ENCODE results near the gene C1orf159.
"Not testable (repeated sequence)": the region's sequence is repeated elsewhere in the genome, so short reads cannot be mapped to it uniquely, and the experiment has no call there.

C1orf159 gene

GRCh38 chr1:1149416-1149815 is 33.5 kb upstream of the C1orf159 start:
- DNase-seq (ENCODE audit: low spot score) = no peak

DNA sequence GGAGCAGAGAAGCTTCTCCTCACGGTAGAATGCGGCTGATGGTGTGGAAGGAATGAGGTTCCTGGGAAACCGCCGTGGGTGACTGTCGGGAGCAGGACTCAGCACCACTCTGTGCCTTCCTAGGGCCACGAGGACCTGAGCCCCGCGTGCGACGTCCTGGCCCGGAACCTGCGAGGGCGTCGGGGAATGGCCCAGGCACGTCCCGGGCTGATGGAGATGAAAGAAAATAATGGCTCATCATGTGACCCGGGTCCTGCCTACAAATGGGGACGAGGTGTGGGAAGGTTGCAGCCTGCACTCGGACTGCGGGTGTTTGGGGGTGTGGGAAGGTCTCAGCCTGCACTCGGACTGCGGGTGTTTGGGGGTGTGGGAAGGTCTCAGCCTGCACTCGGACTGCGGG is 32.7 kb upstream of the C1orf159 start:
- DNase-seq (ENCODE audit: low spot score) = no peak

DNA sequence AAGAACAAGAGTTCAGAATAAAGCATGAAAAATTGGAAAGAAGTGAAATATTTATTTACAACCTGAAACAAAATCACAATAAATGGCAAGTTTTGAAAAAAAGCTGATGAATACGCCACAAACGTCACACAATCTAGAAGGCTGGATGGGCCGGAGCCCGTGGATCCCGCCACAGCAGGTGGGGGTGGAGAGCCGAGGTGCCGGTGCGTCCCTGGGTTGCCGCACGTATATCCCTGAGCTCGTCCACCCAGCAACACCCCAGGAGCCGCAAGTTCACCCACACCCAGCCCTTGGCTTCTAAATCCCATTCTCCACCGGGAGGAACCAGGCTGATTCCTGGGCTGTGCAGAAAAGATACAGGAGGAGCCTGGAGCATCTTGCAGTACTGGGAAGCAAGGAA is 32.2 kb upstream of the C1orf159 start:
- no peak for DNase-seq (ENCODE audit: low spot score)

DNA sequence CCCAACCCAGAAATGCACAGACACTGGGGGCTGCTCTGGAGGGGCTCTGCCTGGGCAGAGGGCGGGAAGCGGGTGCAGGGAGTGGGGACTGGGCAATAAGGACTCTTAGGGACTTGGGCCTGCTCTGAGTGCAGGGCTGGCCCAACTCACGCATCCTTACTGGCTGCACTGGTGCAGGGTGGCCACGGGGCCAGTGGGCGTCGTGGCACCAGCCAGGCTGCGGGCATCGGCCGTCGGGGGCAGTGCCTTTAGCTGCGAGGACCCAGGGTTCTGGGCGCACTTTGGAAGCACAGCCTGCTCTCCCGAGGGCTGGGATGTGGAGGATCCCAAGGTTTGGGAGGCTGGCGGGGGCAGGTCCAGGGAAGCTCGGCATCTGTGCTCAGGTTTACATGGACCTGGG is 30.7 kb upstream of the C1orf159 start:
- no peak for DNase-seq (ENCODE audit: low spot score)

- no peak for DNase-seq (ENCODE audit: low spot score)
These were observed 30.1 kb upstream of the C1orf159 start for GRCh38 chr1:1146026-1146425.

- DNase-seq (ENCODE audit: low spot score) = no peak
These were observed 29.6 kb upstream of the C1orf159 start for GRCh38 chr1:1145547-1145914.

- no peak for DNase-seq (ENCODE audit: low spot score)
These were observed 29.1 kb upstream of the C1orf159 start for GRCh38 chr1:1144843-1145546.

GRCh38 chr1:1144122-1144842 is 28.4 kb upstream of the C1orf159 start:
- DNase-seq (ENCODE audit: low spot score) = no peak

DNA sequence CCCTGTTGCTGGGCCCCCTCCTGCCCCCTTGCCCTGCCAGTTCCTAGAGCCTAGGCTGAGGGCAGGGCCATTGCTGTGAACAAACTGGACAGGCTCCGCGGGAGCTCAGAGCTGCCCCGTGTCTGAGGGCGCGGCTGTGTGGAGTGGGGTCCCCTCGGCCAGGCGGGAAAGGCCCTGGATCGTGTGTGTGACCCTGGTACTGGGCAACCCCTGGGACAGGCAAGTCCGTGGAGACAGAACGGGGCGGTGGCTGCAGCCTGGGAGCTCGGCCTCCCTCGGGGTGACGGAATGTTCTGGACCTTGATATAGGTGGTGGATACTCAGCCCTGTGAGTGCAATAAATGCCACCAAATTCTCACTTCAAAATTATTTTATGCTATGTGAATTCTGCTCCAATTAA is 27.7 kb upstream of the C1orf159 start:
- DNase-seq (ENCODE audit: low spot score) = no peak

DNA sequence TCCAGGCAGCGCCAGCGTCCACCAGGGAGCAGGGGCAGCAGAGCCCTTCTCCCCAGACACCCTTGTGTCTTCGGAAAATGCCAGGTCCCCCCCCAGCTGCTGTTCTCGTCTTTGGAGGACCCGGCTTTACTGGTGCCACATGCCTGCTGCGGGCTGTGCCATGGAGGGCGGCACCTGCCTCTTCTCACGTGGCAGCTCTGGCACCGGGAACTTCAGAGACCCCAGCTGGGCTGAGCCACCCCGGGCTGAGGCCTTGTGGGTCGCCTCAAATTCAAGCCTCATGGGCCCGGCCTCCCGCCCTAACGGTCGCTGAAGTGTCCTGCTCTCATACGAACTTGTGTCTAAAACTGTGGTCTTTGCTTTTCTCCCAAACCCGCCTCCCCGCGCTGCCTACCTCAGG is 27.0 kb upstream of the C1orf159 start:
- no peak for DNase-seq (ENCODE audit: low spot score)

DNA sequence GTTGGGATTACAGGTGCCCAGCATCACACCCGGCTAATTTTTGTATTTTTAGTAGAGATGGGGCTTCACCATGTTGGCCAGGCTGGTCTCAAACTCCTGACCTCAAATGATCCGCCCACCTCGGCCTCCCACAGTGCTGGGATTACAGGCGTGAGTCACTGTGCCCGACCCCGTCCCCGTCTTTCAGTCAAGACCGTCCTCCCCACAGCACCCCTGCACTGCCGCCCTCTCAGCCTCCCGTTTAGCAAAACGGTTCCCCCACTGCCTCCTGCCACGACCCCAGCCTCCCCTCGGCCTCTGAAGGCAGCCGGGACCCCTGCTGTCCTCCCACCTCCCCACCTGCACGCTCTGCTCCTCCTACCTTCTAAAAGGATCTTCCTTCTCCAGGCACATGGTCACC is 26.5 kb upstream of the C1orf159 start:
- not testable (repeated sequence) for DNase-seq (ENCODE audit: low spot score)

GRCh38 chr1:1141911-1142250 is 26.0 kb upstream of the C1orf159 start:
- no peak for DNase-seq (ENCODE audit: low spot score)

- DNase-seq (ENCODE audit: low spot score) = no peak
These were observed 25.5 kb upstream of the C1orf159 start for GRCh38 chr1:1141244-1141910.

- DNase-seq (ENCODE audit: low spot score) = no peak
These were observed 24.8 kb upstream of the C1orf159 start for GRCh38 chr1:1140673-1141072.

- no peak for DNase-seq (ENCODE audit: low spot score)
These were observed 21.6 kb upstream of the C1orf159 start for GRCh38 chr1:1137256-1138045.

- no peak for DNase-seq (ENCODE audit: low spot score)
These were observed 20.8 kb upstream of the C1orf159 start for GRCh38 chr1:1136547-1137230.

GRCh38 chr1:1135339-1136136 is 19.6 kb upstream of the C1orf159 start:
- no peak for DNase-seq (ENCODE audit: low spot score)

GRCh38 chr1:1134300-1134970 is 18.5 kb upstream of the C1orf159 start:
- DNase-seq (ENCODE audit: low spot score) = no peak

DNA sequence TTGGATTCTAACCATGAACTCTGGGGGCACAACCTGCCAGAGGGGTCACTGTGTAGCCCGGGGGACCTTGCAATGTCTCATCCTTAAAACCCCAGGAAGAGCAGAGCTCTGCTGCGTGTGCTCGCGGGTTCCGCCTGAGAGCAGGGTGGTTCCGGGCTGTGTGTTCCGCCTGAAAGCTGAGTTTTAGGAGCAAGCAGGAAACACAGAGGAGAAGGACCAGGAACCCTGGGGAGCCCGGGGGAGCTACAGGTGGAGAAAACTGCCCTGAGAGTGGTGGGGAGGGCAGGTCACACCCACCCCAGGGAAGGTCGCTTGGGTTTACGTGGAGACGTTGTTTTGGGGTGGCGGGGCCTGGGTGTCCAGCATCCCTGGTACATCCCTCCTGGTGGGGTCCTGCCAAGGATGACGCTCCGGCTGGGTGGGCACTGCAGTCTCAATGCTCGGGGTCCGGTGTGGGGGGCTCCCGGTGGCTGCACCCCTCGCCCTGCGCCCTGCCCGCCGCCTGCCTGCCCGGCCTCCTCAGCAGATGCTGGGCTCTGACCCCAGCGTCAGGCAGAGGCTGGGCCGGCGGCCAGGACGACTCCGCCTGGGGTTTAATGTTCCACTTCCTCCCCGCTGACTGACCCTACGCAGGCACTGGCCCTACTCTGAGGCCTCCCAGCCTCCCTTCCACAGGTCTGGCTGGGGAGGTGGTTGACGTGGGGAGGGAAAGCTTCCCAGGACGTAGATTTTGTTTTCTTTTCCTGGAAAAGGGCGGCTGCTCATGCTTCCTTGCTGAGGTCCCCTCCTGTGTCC is 17.3 kb upstream of the C1orf159 start:
- no peak for DNase-seq (ENCODE audit: low spot score)
